Dermis microvascular lymphatic vessel endothelial cell (primary cell): ENCODE data around the gene BCAS3. TPM values are rescaled to one million over a fixed set of nuclear protein-coding genes. Genes with fewer than 3 reads are reported as not detected.
"Not testable (repeated sequence)": the region's sequence is repeated elsewhere in the genome, so short reads cannot be mapped to it uniquely, and the experiment has no call there.

ENCODE experiments used
- DNase-seq, 2 donors: peaks; one replicate each; pipeline versions ENCODE4 v3.0.0 to v3.0.0-alpha.2; 2010; ENCODE audit warnings: low read depth in 2 of 2
- total RNA-seq: library from RNA; depleted of rRNA; stranded (reverse); fragments of >200 nt; gene quantifications from 2 replicates; pipeline ENCODE4 v1.2.1, GENCODE V29; 2014

The BCAS3 gene
- total RNA-seq, 1 donor from 2014 or later: 11.3 TPM

GRCh38 chr17:61416211-61416539 lies 738.5 kb downstream of the BCAS3 start:
- DNase-seq: no peak

GRCh38 chr17:61416540-61417363 lies 739.1 kb downstream of the BCAS3 start:
- DNase-seq: peak; percentile 69 to 81

GRCh38 chr17:61418449-61418848 lies 740.8 kb downstream of the BCAS3 start:
- no peak for DNase-seq

GRCh38 chr17:61419496-61420046 lies 741.9 kb downstream of the BCAS3 start:
- DNase-seq: no peak

- no peak for DNase-seq
Observed at GRCh38 chr17:61420052-61420451, 742.4 kb downstream of the BCAS3 start.

GRCh38 chr17:61420745-61421398 lies 743.2 kb downstream of the BCAS3 start:
- no peak for DNase-seq

- no peak for DNase-seq
Observed at GRCh38 chr17:61421460-61421859, 743.8 kb downstream of the BCAS3 start.

GRCh38 chr17:61422116-61422799 lies 744.6 kb downstream of the BCAS3 start:
- no peak for DNase-seq

GRCh38 chr17:61422869-61423268 lies 745.2 kb downstream of the BCAS3 start:
- no peak for DNase-seq

- DNase-seq: no peak
Observed at GRCh38 chr17:61423967-61424649, 746.5 kb downstream of the BCAS3 start.

GRCh38 chr17:61425682-61426481 lies 748.2 kb downstream of the BCAS3 start:
- no peak for DNase-seq

- DNase-seq: no peak
Observed at GRCh38 chr17:61426482-61427304, 749.0 kb downstream of the BCAS3 start.

GRCh38 chr17:61427567-61427966 lies 749.9 kb downstream of the BCAS3 start:
- no peak for DNase-seq

- no peak for DNase-seq
Observed at GRCh38 chr17:61429274-61429673, 751.6 kb downstream of the BCAS3 start.

GRCh38 chr17:61429831-61430230 lies 752.2 kb downstream of the BCAS3 start:
- not testable (repeated sequence) for DNase-seq

- no peak for DNase-seq
Observed at GRCh38 chr17:61431594-61432311, 754.1 kb downstream of the BCAS3 start.

GRCh38 chr17:61436273-61436672 lies 758.6 kb downstream of the BCAS3 start:
- no peak for DNase-seq

GRCh38 chr17:61436995-61437704 lies 759.5 kb downstream of the BCAS3 start:
- no peak for DNase-seq

GRCh38 chr17:61440697-61441096 lies 763.0 kb downstream of the BCAS3 start:
- DNase-seq: no peak
